RWPE2 (cell line): ENCODE data around the gene KRT4.

Experiments used
- ATAC-seq: fragments of 200-7000 bp; cut with Tn5 transposase; 3 replicates; pipeline ENCODE4 v1.9.1; 2021; ENCODE audit warnings: low read depth
- DNase-seq: peaks from one replicate; pipeline ENCODE4 v3.0.0-alpha.2; 2020; ENCODE audit warnings: low spot score
- H3K27ac ChIP-seq: fragments of 450-650 bp; 2 replicates; pipeline ENCODE4 v1.5.1; 2017; ENCODE audit warnings: mild to moderate bottlenecking; ENCODE audit not compliant: poor library complexity, severe bottlenecking
- H3K27me3 ChIP-seq: fragments of 250-450 bp; sonication (Bioruptor Pico); 2 replicates; pipeline ENCODE4 v1.5.1; 2021; ENCODE audit warnings: mild to moderate bottlenecking, moderate library complexity; ENCODE audit not compliant: insufficient read depth, poor library complexity, severe bottlenecking
- H3K36me3 ChIP-seq: fragments of 250-450 bp; sonication (Bioruptor Pico); 2 replicates; pipeline ENCODE4 v1.5.1; 2020; ENCODE audit warnings: low read depth, mild to moderate bottlenecking, moderate library complexity
- H3K4me1 ChIP-seq: fragments of 250-450 bp; sonication (Bioruptor Pico); 2 replicates; pipeline ENCODE4 v1.5.1; 2021; ENCODE audit warnings: mild to moderate bottlenecking, moderate library complexity; ENCODE audit not compliant: insufficient read depth, poor library complexity, severe bottlenecking
- H3K4me3 ChIP-seq: fragments of 250-450 bp; sonication (Bioruptor Pico); 2 replicates; pipeline ENCODE4 v1.5.1; 2021; ENCODE audit warnings: mild to moderate bottlenecking, moderate library complexity; ENCODE audit not compliant: severe bottlenecking
- H3K9me3 ChIP-seq: fragments of 250-450 bp; sonication (Bioruptor Pico); 2 replicates; pipeline ENCODE4 v1.5.1; 2021; ENCODE audit warnings: mild to moderate bottlenecking, moderate library complexity; ENCODE audit not compliant: severe bottlenecking
- TF ChIP-seq, protein P1 (sequence below): fragments of 450-650 bp; IDR thresholded peaks from one replicate; pipeline ENCODE4 v1.5.1; 2017; ENCODE audit warnings: mild to moderate bottlenecking, moderate library complexity; ENCODE audit not compliant: poor library complexity, severe bottlenecking

KRT4 gene

DNA sequence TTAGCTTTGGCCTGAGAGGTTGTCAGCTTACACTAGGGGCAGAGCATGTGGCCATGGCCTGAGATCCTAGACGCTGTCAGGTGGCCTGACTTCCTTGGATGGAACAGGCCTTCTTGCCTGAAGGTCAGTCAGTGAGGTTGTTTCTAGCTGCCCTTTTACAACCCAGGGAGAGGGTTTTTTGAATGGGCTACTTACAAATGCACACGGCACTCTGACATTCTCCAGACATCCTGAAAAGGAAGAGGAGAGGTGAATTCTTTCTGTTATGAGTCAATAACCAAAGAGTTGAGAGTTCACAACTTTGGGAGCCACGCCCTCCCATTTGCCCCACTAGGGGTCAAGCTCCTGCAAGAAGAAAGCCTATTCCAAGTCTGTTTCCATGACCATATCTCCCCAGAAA is 44.6 kb downstream of the KRT4 start:
- TF ChIP-seq, protein P1, sequence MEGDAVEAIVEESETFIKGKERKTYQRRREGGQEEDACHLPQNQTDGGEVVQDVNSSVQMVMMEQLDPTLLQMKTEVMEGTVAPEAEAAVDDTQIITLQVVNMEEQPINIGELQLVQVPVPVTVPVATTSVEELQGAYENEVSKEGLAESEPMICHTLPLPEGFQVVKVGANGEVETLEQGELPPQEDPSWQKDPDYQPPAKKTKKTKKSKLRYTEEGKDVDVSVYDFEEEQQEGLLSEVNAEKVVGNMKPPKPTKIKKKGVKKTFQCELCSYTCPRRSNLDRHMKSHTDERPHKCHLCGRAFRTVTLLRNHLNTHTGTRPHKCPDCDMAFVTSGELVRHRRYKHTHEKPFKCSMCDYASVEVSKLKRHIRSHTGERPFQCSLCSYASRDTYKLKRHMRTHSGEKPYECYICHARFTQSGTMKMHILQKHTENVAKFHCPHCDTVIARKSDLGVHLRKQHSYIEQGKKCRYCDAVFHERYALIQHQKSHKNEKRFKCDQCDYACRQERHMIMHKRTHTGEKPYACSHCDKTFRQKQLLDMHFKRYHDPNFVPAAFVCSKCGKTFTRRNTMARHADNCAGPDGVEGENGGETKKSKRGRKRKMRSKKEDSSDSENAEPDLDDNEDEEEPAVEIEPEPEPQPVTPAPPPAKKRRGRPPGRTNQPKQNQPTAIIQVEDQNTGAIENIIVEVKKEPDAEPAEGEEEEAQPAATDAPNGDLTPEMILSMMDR: no peak
- Histone ChIP-seq H3K36me3 (no peaks in the 10 kb centered on the region), H3K9me3 (no peaks in the 10 kb centered on the region), H3K27me3 (peaks cover 8% of the 10 kb centered on the region), H3K27ac (no peak overlapping the region), H3K4me3 (no peak overlapping the region), H3K4me1 (no peaks in the 10 kb centered on the region)
- no peak for DNase-seq
- no peak for ATAC-seq

DNA sequence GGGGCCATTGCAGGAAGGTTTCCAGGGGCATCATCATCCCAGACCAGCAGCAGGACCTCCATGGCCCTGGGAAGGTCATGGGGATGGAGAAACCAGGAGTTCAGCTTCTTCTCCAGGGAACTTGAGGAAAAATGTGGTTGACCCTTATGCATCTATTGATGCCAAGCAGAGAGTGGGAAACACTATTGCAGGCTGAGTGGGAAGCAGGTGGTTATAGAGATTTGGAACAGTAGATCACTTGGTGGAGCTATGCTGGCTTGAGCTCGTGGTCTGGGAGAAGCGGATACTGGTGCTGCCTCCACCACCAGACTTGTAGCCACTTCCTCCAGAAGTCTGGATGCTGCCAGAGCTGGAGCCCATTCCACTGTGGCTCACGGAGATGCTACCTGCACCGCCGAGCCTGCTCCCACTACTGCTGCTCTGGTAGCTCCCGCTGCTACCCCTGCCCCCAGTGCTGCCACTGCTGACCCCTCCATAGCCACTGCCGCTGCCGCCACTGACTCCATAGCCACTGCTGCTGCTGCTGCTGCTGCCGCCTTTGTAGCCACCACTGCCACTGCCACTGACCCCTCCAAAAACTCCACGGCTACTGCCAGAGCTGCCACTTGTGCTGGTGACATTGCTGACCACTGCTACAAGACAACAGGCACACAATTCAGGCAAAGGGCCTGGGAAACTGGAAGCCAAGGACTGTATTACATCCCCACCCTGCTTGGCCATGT is 45.3 kb downstream of the KRT4 start:
- DNase-seq (no peak), ATAC-seq (no peak)
- Histone ChIP-seq H3K4me1 (no peaks in the 10 kb centered on the region), H3K4me3 (no peak overlapping the region), H3K27me3 (peaks cover 3% of the 10 kb centered on the region), H3K27ac (no peak overlapping the region), H3K36me3 (no peaks in the 10 kb centered on the region), H3K9me3 (no peaks in the 10 kb centered on the region)
- TF ChIP-seq, protein P1: no peak

DNA sequence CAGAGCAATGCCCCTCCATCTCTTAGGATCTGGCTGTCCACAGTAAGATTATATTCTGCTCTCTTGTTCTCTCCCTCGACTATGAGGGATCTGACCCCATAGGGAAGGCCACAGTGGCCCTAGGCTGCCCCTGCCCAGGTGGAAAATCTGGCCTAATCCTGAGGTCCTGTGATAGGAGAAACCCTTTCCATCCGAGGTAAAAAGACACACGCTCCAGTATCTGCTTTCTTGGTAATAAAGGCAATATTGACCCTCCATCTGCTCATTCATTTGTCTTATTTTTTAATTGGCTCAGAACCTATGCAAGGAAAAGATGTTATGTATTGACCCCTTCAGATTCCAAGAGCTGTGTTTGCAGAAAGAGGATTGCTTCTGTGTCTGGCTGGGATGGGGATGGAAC is 46.5 kb downstream of the KRT4 start:
- ATAC-seq (no peak), DNase-seq (no peak)
- TF ChIP-seq, protein P1: no peak
- Histone ChIP-seq H3K4me1 (no peaks in the 10 kb centered on the region), H3K27me3 (no peaks in the 10 kb centered on the region), H3K27ac (no peak overlapping the region), H3K4me3 (no peak overlapping the region), H3K36me3 (no peaks in the 10 kb centered on the region), H3K9me3 (no peaks in the 10 kb centered on the region)

DNA sequence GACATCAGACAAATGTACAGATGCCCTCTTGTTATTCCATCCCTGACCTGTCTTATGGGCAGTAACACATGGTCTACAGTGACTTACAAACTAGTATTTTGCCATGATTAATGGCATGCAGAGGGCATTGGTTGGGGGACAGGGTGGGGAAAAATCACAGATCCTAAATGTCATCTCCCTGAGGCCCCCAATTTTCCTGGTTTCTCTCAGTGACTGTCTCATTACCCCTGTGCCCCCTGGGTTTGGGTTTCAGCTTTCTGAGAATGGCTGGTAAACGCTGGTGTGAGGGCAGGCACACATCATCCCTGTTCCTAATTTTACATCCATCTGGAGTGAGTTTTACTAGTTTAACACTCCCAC is 46.9 kb downstream of the KRT4 start:
- Histone ChIP-seq H3K36me3 (no peaks in the 10 kb centered on the region), H3K4me1 (no peaks in the 10 kb centered on the region), H3K27ac (no peak overlapping the region), H3K4me3 (no peak overlapping the region), H3K9me3 (no peaks in the 10 kb centered on the region), H3K27me3 (no peaks in the 10 kb centered on the region)
- TF ChIP-seq, protein P1: no peak
- DNase-seq (no peak), ATAC-seq (no peak)

DNA sequence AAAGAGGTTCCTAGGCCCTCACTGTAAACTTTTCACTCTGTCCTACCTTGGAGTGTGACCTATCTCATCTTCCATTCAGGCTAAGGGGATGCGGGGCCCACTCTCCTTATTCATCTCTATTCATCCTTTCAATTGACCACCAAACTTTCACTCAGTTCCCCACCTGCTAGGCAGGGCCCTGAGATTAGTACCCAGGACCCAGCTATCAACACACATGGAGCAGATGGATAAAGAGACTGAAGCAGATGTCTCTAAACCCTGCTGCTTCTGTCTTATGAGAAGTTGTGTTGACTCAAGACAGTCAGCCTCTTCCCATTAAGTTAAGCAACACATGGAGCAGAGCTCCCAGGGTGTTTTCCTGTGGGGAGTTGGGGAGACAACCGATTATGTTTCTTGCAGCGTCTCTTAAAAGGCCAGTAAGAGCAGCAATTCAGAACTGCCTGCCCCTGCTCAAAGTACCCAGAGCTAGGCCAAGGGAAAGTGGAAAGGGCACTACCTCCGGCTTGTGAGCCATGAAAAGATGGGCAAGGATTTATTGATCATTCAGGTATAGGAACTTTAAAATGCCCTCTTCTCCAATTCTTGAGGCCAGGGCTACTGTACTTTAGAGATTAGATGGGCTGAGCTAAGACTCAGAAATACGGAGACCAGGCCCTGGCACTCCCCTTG is 47.4 kb downstream of the KRT4 start:
- Histone ChIP-seq H3K4me3 (no peak overlapping the region), H3K27me3 (no peaks in the 10 kb centered on the region), H3K36me3 (no peaks in the 10 kb centered on the region), H3K27ac (no peak overlapping the region), H3K9me3 (no peaks in the 10 kb centered on the region), H3K4me1 (no peaks in the 10 kb centered on the region)
- DNase-seq (no peak), ATAC-seq (no peak)
- TF ChIP-seq, protein P1: no peak
